Raji (cell line): ENCODE results near the gene HRC.

Source experiments
- POLR2A ChIP-seq: IDR thresholded peaks from 2 replicates; pipeline ENCODE4 v1.6.1; 2011; ENCODE audit warnings: low read depth, low read length, control low read depth; ENCODE audit not compliant: insufficient read depth

Gene HRC, protein sequence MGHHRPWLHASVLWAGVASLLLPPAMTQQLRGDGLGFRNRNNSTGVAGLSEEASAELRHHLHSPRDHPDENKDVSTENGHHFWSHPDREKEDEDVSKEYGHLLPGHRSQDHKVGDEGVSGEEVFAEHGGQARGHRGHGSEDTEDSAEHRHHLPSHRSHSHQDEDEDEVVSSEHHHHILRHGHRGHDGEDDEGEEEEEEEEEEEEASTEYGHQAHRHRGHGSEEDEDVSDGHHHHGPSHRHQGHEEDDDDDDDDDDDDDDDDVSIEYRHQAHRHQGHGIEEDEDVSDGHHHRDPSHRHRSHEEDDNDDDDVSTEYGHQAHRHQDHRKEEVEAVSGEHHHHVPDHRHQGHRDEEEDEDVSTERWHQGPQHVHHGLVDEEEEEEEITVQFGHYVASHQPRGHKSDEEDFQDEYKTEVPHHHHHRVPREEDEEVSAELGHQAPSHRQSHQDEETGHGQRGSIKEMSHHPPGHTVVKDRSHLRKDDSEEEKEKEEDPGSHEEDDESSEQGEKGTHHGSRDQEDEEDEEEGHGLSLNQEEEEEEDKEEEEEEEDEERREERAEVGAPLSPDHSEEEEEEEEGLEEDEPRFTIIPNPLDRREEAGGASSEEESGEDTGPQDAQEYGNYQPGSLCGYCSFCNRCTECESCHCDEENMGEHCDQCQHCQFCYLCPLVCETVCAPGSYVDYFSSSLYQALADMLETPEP

DNA sequence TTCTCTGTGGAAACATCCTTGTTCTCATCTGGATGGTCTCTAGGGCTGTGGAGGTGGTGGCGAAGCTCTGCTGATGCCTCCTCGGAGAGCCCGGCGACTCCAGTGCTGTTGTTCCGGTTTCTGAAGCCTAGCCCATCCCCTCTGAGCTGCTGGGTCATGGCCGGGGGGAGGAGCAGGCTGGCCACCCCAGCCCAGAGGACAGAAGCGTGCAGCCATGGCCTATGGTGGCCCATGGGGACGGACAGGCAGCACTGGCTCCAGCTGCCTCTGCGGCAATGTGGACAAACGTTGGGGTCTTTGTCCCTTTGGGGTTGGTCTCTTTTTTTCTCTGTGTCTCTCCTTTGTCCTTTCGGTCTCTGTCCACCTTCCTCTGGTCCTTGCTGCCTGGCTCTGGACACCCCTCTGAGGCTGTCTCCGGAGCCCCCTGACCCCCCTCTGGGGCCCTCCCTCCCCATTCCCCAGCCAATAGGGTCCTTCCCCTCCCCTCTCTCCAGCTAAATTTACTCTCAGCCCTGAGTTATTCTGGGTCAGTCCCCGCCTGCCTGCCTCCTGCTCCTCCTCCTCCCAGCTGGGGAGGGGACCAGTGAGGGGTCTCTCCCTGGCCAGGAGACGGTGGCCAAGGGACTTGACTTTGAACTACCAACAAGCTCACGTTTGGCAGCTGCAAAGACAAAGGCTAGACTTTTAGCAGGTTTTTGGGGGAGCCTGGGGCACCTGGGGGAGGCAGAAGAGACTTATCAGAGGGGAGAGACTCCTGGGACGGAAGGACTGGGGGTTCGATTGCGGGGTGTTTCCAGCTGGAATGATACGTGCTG lies at the start of gene HRC:
Gene HRC (minus strand): TSS at position 392 of the 815 bp plus-strand sequence. CDS start 159 bp downstream, at position 233.
- no peak for TF ChIP-seq POLR2A

DNA sequence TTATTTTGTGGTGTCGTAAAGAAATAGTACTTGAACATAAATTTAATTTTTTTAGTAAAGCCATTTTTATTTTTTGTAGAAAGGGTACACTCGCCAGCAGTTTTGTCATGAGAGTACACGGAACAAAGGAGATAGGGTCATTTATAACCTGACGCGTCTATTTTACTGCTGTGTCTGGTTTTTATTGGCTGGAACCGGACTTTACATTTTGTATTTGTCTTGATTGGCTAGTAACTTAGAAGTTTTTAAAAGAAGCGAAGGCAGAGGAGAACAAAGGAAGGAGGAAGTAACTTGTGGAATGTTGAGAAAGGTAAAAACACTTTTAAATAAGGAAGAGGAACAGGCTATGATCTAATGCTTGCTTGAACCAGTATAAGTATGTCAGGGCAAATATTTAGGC lies 45.8 kb upstream of the HRC start:
- no peak for TF ChIP-seq POLR2A

DNA sequence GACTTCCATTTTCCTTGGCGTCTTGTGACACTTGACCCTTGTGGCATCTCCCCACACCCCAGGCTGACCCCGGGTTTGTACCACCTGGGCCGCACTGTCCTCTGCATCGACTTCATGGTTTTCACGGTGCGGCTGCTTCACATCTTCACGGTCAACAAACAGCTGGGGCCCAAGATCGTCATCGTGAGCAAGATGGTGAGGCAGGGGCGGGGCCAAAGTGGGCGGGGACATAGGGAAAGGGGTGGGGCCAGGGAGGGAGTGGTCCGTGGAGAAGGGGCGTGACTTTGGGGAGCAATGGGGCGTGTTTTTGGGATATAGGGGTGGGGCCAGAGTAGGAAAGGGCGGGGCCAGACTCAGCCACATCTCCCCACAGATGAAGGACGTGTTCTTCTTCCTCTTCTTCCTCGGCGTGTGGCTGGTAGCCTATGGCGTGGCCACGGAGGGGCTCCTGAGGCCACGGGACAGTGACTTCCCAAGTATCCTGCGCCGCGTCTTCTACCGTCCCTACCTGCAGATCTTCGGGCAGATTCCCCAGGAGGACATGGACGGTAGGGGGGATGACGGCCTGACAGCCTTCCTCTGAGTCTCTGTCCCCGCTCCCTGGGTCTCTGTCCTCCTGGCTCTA lies 45.2 kb upstream of the HRC start:
- TF ChIP-seq POLR2A: no peak

DNA sequence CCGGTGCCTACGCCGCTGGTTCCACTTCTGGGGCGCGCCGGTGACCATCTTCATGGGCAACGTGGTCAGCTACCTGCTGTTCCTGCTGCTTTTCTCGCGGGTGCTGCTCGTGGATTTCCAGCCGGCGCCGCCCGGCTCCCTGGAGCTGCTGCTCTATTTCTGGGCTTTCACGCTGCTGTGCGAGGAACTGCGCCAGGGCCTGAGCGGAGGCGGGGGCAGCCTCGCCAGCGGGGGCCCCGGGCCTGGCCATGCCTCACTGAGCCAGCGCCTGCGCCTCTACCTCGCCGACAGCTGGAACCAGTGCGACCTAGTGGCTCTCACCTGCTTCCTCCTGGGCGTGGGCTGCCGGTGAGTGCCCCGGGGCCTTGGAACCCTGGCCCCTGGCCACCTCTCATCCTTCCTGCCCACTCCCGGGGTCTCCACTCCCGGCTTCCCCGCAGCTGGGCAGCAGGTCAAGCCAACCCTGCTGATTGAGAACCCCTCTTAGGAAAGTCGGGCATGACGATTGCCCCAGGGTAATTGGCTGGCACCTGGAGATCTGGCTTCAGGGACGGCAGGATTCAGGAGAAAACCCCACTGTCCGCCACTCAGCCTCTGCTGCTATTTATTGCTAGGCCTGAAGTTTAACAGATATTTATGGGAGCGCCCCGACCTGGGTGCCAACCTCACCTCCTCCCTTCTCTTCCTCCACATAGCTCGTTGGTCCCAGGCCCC lies 41.5 kb upstream of the HRC start:
- TF ChIP-seq POLR2A: no peak

DNA sequence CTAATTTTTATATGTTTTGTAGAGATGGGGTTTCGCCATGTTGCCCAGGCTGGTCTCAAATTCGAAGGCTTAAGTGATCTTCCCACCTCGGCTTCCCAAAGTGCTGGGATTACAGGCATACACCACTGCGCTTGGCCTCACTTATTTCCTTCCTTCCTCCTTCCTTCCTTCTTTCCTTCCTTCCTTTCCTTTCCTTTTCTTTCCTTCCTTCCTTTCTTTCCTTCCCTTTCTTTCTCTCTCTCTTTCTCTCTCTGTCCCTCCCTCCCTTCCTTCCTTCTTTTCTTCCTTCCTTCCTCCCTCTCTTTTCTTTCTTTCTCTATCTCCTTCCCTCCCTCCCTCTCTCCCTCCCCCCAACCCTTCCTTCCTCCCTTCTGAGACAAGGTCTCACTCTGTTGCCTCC lies 39.2 kb upstream of the HRC start:
- no peak for TF ChIP-seq POLR2A

DNA sequence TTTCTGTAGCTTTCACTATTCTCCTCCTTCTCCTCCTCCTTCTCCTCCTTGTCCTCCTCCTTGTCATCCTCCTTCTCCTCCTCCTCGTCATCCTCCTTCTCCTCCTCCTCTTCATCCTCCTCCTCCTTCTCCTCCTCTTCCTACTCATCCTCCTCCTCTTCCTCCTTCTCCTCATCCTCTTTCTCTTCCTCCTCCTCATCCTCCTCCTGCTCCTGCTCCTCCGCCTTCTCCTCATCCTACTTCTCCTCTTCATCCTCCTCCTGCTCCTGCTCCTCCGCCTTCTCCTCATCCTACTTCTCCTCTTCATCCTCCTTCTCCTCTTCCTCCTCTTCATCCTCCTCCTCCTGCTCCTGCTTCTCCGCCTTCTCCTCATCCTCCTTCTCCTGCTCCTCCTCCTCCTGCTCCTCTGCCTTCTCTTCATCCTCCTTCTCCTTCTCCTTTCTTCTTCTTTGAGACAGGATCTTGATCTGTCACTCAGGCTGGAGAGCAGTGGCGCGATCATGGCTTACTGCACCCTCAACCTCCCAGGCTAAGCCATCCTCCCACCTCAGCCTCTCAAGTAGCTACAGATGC lies 38.7 kb upstream of the HRC start:
- no peak for TF ChIP-seq POLR2A

DNA sequence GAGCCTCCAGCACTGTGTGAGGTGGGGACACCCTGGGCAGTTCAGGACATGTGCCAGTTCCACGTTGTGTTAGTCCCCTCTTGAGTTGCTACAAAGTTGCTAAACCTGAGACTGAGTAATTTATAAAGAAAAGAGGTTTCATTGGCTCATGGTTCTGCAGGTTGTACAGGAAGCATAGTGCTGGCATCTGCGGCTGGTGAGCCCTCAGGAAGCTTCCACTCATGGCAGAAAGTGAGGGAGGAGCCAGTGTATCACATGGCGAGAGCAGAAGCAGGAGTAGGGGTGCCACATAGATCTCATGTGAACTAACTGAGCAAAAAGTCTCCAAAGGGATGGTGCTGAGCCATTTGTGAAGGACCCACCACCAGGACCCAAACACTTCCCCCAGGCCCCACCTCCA lies 35.6 kb upstream of the HRC start:
- TF ChIP-seq POLR2A: no peak

DNA sequence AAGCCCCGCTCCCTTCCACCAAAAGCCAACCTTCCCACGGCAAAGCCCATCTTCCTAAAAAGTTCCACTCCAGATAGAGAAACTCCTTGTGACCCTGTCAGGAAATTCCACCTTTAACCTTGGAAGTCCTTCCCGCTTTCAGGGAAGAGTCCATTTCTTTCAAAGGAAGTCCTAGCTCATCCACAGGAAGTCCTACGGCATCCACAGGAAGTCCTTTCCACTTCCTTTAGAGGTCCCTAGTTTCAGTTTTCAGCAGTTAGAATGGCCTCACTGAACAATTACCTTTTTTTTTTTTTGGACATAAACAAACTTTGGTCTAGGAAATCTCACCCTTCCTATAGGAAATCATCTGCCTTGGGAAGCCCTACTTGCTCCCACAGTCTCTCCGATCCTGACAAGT lies 34.1 kb upstream of the HRC start:
- no peak for TF ChIP-seq POLR2A

DNA sequence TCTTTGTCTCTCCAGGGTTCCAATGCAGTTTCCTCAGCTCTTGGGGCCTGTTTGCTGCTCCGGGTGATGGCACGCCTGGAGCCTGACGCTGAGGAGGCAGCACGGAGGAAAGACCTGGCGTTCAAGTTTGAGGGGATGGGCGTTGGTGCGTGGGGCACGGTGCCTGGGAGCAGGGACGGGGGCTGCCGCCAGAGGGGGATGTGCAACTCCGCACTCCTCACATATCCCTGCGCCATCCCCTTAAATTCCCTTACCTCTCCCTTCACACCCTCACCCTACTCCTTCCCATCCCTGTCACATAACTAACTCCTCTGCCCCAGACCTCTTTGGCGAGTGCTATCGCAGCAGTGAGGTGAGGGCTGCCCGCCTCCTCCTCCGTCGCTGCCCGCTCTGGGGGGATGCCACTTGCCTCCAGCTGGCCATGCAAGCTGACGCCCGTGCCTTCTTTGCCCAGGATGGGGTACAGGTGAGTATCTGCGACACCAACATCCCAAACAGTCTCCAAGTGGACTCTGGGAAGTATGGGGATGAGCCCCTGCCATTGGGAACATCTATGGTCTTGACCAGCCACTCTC lies 33.5 kb upstream of the HRC start:
- no peak for TF ChIP-seq POLR2A

DNA sequence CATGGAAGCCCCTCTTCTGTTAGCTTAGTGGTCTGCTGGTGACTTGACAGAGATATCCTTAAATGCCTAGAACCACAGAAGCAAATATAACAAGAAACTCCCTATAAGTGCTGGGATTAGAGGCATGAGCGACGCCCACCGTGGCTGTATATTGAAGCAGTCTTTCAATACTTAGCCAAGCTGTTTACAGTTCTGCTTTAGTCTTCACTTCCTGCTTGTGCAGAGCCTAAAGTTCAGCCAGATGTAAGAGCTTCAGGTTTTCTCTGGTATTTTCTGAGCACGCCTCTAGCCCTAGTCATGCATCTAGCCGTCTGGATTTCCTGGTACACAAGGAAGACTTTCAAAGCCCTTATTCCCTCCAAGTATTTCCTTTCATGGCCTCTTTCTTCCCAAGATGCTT lies 30.9 kb upstream of the HRC start:
- TF ChIP-seq POLR2A: no peak

DNA sequence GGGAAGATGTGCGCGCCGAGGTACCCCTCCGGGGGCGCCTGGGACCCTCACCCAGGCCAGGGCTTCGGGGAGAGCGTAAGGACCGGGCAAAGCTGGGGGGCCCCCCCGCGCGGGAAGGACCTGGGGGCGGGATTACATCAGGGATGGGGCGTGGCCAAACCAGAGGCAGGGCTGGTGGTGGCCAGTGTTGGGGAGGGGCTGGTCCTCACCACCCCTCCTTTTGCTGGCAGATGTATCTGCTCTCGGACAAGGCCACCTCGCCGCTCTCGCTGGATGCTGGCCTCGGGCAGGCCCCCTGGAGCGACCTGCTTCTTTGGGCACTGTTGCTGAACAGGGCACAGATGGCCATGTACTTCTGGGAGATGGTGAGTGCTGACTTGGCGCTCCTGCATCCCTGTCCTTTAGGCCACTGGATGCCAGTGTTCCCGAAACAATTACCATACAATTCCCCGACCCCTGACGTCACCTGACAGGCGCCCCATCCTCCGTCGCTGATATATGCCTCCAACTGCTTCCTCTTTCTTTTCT lies 27.7 kb upstream of the HRC start:
- TF ChIP-seq POLR2A: no peak

DNA sequence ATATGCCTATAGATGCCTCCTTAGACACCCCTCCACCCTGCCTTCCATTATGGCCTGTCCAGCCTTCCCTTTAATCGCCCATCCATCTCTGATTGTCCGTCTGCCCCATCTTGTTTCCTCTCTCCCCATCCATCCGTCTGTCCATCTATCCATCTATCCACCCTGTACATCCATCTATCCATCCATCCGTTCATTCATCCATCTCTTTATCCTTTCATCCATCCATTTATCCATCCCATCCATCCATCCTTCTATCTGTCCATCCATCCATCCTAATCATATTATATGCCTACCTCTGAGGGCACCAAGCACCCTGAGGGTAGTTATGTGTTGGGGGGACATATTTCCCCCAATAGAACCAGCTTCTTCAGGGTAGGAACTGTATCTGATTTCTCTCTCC lies 25.5 kb upstream of the HRC start:
- no peak for TF ChIP-seq POLR2A

DNA sequence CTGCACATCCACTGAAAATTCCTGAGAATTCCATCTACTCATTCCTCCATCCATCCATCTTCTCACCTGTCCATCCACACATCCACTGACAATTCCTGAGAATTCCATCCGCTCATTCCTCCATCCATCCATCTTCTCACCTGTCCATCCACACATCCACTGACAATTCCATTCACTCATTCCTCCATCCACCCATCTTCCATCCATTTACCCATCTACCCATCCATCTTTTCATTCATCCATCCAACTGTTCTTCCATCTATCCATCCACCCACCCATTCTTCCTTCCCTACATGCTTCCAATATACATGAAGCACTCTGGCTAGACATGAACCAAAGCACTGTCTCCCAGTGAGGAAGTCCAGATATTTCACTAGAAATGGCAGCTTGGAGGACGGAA lies 18.0 kb upstream of the HRC start:
- TF ChIP-seq POLR2A: no peak

DNA sequence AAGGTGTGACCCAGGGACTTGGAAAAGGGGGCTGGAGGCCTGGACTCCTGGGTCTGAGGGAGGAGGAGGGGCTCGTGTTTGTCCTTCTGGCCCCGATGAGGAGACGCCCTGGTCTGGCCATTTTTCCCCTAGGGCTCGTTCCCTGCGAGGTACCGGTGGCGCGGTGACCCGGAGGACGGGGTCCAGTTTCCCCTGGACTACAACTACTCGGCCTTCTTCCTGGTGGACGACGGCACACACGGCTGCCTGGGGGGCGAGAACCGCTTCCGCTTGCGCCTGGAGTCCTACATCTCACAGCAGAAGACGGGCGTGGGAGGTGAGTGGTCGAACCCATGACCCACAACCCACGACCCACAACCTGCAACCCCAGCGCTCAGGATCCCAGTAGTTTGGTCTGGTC lies 13.2 kb upstream of the HRC start:
- no peak for TF ChIP-seq POLR2A
